ENCODE data around the gene C14orf132.

The C14orf132 gene

DNA sequence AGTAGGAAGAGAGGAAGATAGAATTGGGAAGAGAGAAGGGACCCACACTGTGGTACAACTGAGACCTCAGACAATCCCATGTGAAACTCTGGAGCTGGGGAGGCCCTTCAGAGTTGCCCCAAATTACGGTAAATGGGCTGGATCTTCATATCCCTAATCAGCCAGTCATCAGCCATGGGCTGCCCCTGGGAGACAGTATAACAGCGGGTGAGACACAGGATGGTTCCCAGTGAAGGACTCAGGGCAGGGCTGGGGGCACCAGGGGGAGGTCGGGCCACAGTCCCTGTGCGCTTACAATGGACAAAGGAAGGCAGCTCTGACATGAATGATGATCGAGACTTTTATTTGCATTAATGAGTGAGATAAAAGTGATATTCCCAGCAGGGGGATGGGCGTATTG lies 91.2 kb downstream of the C14orf132 start:
- no peak overlapping the region for H3K4me3 ChIP-seq (ENCODE audit: low read depth, low read length)
- TF ChIP-seq, protein P1, sequence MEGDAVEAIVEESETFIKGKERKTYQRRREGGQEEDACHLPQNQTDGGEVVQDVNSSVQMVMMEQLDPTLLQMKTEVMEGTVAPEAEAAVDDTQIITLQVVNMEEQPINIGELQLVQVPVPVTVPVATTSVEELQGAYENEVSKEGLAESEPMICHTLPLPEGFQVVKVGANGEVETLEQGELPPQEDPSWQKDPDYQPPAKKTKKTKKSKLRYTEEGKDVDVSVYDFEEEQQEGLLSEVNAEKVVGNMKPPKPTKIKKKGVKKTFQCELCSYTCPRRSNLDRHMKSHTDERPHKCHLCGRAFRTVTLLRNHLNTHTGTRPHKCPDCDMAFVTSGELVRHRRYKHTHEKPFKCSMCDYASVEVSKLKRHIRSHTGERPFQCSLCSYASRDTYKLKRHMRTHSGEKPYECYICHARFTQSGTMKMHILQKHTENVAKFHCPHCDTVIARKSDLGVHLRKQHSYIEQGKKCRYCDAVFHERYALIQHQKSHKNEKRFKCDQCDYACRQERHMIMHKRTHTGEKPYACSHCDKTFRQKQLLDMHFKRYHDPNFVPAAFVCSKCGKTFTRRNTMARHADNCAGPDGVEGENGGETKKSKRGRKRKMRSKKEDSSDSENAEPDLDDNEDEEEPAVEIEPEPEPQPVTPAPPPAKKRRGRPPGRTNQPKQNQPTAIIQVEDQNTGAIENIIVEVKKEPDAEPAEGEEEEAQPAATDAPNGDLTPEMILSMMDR (IDR thresholded peaks at IDR 0.05; ENCODE audit: borderline replicate concordance, insufficient read depth, low read depth, low read length) = no peak

DNA sequence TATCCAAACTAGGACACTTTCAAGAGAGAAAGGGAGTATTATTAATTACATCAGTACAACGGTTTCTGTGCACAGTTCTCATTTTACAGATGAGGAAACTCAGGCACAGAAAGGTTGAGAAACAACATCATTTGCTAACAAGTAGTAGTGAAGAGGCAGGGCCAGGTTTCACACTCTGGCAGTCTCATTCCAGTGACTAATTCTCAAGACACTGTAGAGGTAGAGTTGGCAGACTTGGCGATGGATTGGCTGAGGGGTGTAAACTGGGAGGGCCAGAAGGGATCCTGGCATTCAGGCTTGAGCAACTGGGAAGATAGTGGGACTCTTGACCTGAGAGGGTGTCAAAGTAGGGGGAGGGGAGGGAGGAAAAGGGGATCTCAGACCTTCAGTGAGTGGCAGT lies 91.7 kb downstream of the C14orf132 start:
- no peak overlapping the region for H3K4me3 ChIP-seq (ENCODE audit: low read depth, low read length)
- TF ChIP-seq, protein P1 (IDR thresholded peaks at IDR 0.05; ENCODE audit: borderline replicate concordance, insufficient read depth, low read depth, low read length) = no peak

- TF ChIP-seq, protein P1 (IDR thresholded peaks at IDR 0.05; ENCODE audit: borderline replicate concordance, insufficient read depth, low read depth, low read length) = no peak
- H3K4me3 ChIP-seq (ENCODE audit: low read depth, low read length) = no peak overlapping the region
Measured at GRCh38 chr14:96131836-96132235, 92.7 kb downstream of the C14orf132 start.

GRCh38 chr14:96134508-96134907 lies 95.3 kb downstream of the C14orf132 start:
- TF ChIP-seq, protein P1 (IDR thresholded peaks at IDR 0.05; ENCODE audit: borderline replicate concordance, insufficient read depth, low read depth, low read length) = no peak
- no peak overlapping the region for H3K4me3 ChIP-seq (ENCODE audit: low read depth, low read length)

DNA sequence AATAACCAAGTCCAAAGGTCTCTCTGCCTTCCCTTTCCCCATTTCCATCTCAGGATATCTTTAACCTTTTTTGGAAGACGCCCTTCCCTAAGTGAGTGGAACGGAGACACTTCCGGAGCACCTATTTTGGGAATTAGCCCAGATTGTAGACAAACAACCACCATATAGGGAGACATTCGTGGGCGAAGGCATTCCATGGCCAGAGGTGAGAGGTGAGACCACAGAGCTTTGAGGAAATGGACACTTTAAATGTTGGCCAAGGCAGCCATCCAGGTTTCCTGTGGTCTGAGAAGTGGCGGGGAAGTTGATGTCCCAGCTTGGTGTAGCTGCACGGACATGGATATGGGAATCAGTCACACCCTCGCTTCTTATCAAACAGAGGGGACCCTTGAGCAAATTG lies 96.1 kb downstream of the C14orf132 start:
- TF ChIP-seq, protein P1 (IDR thresholded peaks at IDR 0.05; ENCODE audit: borderline replicate concordance, insufficient read depth, low read depth, low read length) = no peak

GRCh38 chr14:96136371-96137005 lies 97.3 kb downstream of the C14orf132 start:
- H3K4me3 ChIP-seq (ENCODE audit: low read depth, low read length) = no peak overlapping the region
- TF ChIP-seq, protein P1 (IDR thresholded peaks at IDR 0.05; ENCODE audit: borderline replicate concordance, insufficient read depth, low read depth, low read length) = no peak

More for the DNA sequence above, 96.1 kb downstream of the C14orf132 start:
- H3K4me3 ChIP-seq (ENCODE audit: low read depth, low read length) = no peak overlapping the region

GRCh38 chr14:96138241-96138640 lies 99.1 kb downstream of the C14orf132 start:
- TF ChIP-seq, protein P1 (IDR thresholded peaks at IDR 0.05; ENCODE audit: borderline replicate concordance, insufficient read depth, low read depth, low read length) = no peak
- no peak overlapping the region for H3K4me3 ChIP-seq (ENCODE audit: low read depth, low read length)

Data from GM12875 (cell line).